Memory B cell (primary cell): ENCODE data around the gene JDP2.
A peak's percentile ranks its signal among the peaks of the same experiment; 100 is the strongest.

ENCODE experiments used
- ATAC-seq: fragments of 150-1000 bp; cut with Tn5 transposase; 2 replicates; pipeline ENCODE4 v1.10.0; 2021; ENCODE audit warnings: low read depth, mild to moderate bottlenecking, moderate library complexity
- DNase-seq, 2 donors: peaks; one replicate each; pipeline ENCODE4 v3.0.0; 2022; ENCODE audit warnings: low spot score in 2 of 2
- H3K27ac Mint-ChIP-seq: one replicate; pipeline ENCODE4 v1.8.0; 2022; ENCODE audit warnings: mild to moderate bottlenecking, moderate library complexity, mixed read lengths
- H3K27me3 Mint-ChIP-seq: one replicate; pipeline ENCODE4 v1.8.0; 2022; ENCODE audit warnings: mixed read lengths
- H3K36me3 Mint-ChIP-seq: one replicate; pipeline ENCODE4 v1.8.0; 2022; ENCODE audit warnings: mild to moderate bottlenecking, mixed read lengths
- H3K4me1 Mint-ChIP-seq: one replicate; pipeline ENCODE4 v1.8.0; 2022; ENCODE audit warnings: mixed read lengths
- H3K4me3 Mint-ChIP-seq: one replicate; pipeline ENCODE4 v1.8.0; 2022; ENCODE audit warnings: mild to moderate bottlenecking, moderate library complexity, mixed read lengths
- H3K9me3 Mint-ChIP-seq: one replicate; pipeline ENCODE4 v1.8.0; 2022; ENCODE audit warnings: mixed read lengths

The JDP2 gene

GRCh38 chr14:75399843-75400775 is 27.7 kb upstream of the JDP2 start:
- no peak for ATAC-seq
- Mint-ChIP-seq H3K27ac (no peak overlapping the region), H3K27me3 (peaks cover 6% of the 10 kb centered on the region), H3K4me1 (no peaks in the 10 kb centered on the region), H3K36me3 (no peaks in the 10 kb centered on the region), H3K9me3 (peaks cover 3% of the 10 kb centered on the region), H3K4me3 (no peak overlapping the region)
- no peak for DNase-seq

GRCh38 chr14:75401361-75401760 is 26.5 kb upstream of the JDP2 start:
- ATAC-seq (no peak), DNase-seq (no peak)
- Mint-ChIP-seq H3K36me3 (no peaks in the 10 kb centered on the region), H3K4me3 (no peak overlapping the region), H3K27me3 (peaks cover 3% of the 10 kb centered on the region), H3K4me1 (no peaks in the 10 kb centered on the region), H3K9me3 (peaks cover 3% of the 10 kb centered on the region), H3K27ac (no peak overlapping the region)

DNA sequence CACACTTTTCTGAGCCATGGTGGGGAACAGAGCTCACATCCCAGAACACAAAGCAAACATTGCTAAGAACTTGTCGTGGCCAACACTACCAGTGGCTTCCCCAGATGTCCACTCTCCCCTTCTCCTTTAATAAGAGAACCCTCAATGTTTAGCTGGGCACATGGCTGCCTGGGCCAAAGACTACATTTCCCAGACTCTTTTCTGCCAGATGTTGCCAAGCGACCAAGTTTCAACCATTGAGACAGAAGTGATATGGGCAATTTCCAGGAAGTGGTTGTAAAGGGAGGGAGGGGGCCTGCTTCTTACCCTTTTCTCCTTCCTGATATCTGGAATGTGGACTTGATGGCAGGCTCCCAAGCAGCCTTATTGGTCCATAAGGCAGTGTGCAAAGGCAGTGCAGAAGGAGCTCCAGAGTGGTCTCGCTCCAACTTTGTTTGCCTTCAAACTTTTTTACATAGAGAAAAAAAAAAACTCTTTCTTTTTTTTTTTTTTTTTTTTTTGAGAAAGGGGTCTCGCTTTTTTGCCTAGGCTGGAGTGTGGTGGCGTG is 24.9 kb upstream of the JDP2 start:
- DNase-seq: no peak
- H3K36me3 Mint-ChIP-seq: no peaks in the 10 kb centered on the region
- no peak overlapping the region for H3K27ac Mint-ChIP-seq
- no peak overlapping the region for H3K4me3 Mint-ChIP-seq
- H3K4me1 Mint-ChIP-seq: no peaks in the 10 kb centered on the region
- ATAC-seq: no peak
- H3K9me3 Mint-ChIP-seq: peaks cover 3% of the 10 kb centered on the region
- peaks cover 3% of the 10 kb centered on the region for H3K27me3 Mint-ChIP-seq

DNA sequence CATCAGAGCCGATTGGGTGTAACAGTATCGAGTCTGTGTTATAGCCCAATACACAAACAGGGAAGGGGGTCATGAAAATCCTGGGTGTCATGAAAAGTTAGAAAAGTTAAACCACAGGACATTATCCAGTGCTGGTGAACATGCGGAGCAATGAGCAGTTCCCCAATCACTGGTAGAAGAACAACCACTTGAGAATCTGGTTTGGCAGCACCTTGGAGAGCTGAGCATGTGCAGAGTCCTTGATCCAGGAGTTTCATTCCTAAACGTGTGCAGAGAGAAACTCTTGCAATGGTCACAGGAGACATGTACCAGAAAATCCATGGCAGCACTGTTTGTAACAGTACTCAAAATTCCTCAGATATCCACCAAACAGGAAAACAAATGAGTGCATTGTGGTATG is 23.0 kb upstream of the JDP2 start:
- Mint-ChIP-seq H3K4me3 (no peak overlapping the region), H3K4me1 (no peaks in the 10 kb centered on the region), H3K36me3 (no peaks in the 10 kb centered on the region), H3K9me3 (no peaks in the 10 kb centered on the region), H3K27me3 (peaks cover 3% of the 10 kb centered on the region), H3K27ac (no peak overlapping the region)
- no peak for ATAC-seq
- DNase-seq: no peak

- Mint-ChIP-seq H3K4me3 (no peak overlapping the region), H3K4me1 (no peaks in the 10 kb centered on the region), H3K27me3 (peaks cover 3% of the 10 kb centered on the region), H3K27ac (no peak overlapping the region), H3K36me3 (no peaks in the 10 kb centered on the region), H3K9me3 (no peaks in the 10 kb centered on the region)
- ATAC-seq (no peak), DNase-seq (no peak)
These were observed 21.7 kb upstream of the JDP2 start for GRCh38 chr14:75406102-75406501.

GRCh38 chr14:75406856-75407255 is 21.0 kb upstream of the JDP2 start:
- DNase-seq: no peak
- peaks cover 3% of the 10 kb centered on the region for H3K27me3 Mint-ChIP-seq
- H3K4me1 Mint-ChIP-seq: no peaks in the 10 kb centered on the region
- no peaks in the 10 kb centered on the region for H3K36me3 Mint-ChIP-seq
- H3K27ac Mint-ChIP-seq: no peak overlapping the region
- H3K4me3 Mint-ChIP-seq: no peak overlapping the region
- no peak for ATAC-seq
- H3K9me3 Mint-ChIP-seq: no peaks in the 10 kb centered on the region

- DNase-seq (no peak), ATAC-seq (no peak)
- H3K27ac Mint-ChIP-seq: no peak overlapping the region
- H3K9me3 Mint-ChIP-seq: no peaks in the 10 kb centered on the region
- H3K4me1 Mint-ChIP-seq: no peaks in the 10 kb centered on the region
- H3K4me3 Mint-ChIP-seq: no peak overlapping the region
- peaks cover 1% of the 10 kb centered on the region for H3K27me3 Mint-ChIP-seq
- no peaks in the 10 kb centered on the region for H3K36me3 Mint-ChIP-seq
These were observed 18.3 kb upstream of the JDP2 start for GRCh38 chr14:75409316-75410205.

- Mint-ChIP-seq H3K9me3 (no peaks in the 10 kb centered on the region), H3K36me3 (no peaks in the 10 kb centered on the region), H3K27me3 (no peaks in the 10 kb centered on the region), H3K27ac (no peak overlapping the region), H3K4me1 (no peaks in the 10 kb centered on the region), H3K4me3 (no peak overlapping the region)
- ATAC-seq (no peak), DNase-seq (no peak)
These were observed 16.6 kb upstream of the JDP2 start for GRCh38 chr14:75411214-75411540.

- no peaks in the 10 kb centered on the region for H3K9me3 Mint-ChIP-seq
- ATAC-seq (no peak), DNase-seq (no peak)
- H3K36me3 Mint-ChIP-seq: no peaks in the 10 kb centered on the region
- no peak overlapping the region for H3K4me3 Mint-ChIP-seq
- H3K4me1 Mint-ChIP-seq: no peaks in the 10 kb centered on the region
- H3K27ac Mint-ChIP-seq: no peak overlapping the region
- H3K27me3 Mint-ChIP-seq: no peaks in the 10 kb centered on the region
These were observed 14.8 kb upstream of the JDP2 start for GRCh38 chr14:75413013-75413412.

DNA sequence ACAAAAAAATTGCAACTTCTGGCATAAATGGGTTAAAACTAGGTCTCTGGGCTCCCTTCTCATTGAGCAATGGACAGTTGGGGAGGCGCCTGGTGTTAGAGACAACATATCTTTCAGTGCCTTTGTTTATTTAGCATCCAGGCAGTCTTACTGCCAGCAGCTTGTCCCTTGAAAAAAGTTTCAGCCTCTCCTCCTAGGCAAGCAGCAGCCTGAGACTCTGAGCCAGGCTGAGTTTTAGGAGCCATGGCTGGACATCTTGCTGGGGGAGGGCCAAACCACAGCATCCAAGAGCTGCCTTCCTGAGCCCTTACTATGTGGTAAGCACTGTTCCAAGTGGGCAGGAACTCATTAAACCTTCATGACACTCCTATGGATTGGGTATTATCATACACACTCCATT is 10.1 kb upstream of the JDP2 start:
- H3K9me3 Mint-ChIP-seq: no peaks in the 10 kb centered on the region
- peaks cover 11% of the 10 kb centered on the region for H3K4me1 Mint-ChIP-seq
- H3K4me3 Mint-ChIP-seq: no peak overlapping the region
- DNase-seq (no peak), ATAC-seq (no peak)
- no peaks in the 10 kb centered on the region for H3K36me3 Mint-ChIP-seq
- H3K27me3 Mint-ChIP-seq: peaks cover 1% of the 10 kb centered on the region
- H3K27ac Mint-ChIP-seq: no peak overlapping the region

GRCh38 chr14:75418850-75419768 is 8.7 kb upstream of the JDP2 start:
- Mint-ChIP-seq H3K4me3 (no peak overlapping the region), H3K27me3 (peaks cover 1% of the 10 kb centered on the region), H3K36me3 (no peaks in the 10 kb centered on the region), H3K27ac (no peak overlapping the region), H3K9me3 (no peaks in the 10 kb centered on the region), H3K4me1 (peaks cover 11% of the 10 kb centered on the region)
- peak; percentile 80 for ATAC-seq
- DNase-seq: no peak

DNA sequence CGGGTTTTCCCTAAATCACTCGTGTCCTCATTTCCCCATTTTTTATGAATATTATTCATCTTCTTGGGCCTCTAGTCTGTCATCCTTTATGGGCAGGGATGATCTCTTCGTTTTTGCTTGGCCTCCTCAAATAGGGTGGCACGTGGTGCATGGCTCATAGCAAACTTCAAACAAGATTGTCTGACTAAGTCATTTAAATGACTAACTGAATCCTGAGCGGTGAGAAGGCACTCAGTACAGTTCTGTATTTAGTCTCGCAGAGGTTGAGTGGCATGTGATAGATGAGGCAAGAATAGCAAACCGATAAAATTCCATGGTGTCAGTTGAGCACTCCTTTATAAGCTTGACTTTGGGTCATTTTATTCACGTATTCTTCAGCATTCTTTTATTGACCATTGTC is 5.7 kb upstream of the JDP2 start:
- ATAC-seq (no peak), DNase-seq (no peak)
- Mint-ChIP-seq H3K27ac (no peak overlapping the region), H3K9me3 (no peaks in the 10 kb centered on the region), H3K27me3 (peaks cover 1% of the 10 kb centered on the region), H3K4me3 (no peak overlapping the region), H3K36me3 (no peaks in the 10 kb centered on the region), H3K4me1 (peaks cover 28% of the 10 kb centered on the region)

DNA sequence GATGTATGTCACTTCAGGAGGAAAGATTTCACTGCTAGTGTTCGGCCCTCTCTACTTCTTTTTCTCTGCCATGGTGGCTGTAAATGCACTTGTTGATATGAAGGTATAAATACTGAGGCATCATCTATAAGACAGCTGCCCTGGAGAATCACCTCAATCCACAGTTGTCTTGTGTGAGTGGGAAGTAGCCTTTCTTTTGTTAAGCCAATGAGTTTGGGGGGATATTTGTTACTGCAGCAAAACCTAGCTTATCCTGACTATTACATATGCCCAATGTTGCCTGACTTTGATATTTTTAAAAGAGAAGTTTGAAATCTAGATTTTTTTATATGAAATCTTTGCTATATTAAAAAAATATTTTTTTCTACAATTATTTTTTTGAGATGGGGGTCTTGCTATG is 3.3 kb upstream of the JDP2 start:
- H3K27ac Mint-ChIP-seq: no peak overlapping the region
- H3K27me3 Mint-ChIP-seq: peaks cover 1% of the 10 kb centered on the region
- H3K4me1 Mint-ChIP-seq: peaks cover 29% of the 10 kb centered on the region
- DNase-seq (no peak), ATAC-seq (no peak)
- no peak overlapping the region for H3K4me3 Mint-ChIP-seq
- no peaks in the 10 kb centered on the region for H3K9me3 Mint-ChIP-seq
- no peaks in the 10 kb centered on the region for H3K36me3 Mint-ChIP-seq
